ENCODE results near the gene ANO9. TPM values are rescaled to one million over a fixed set of nuclear protein-coding genes. Genes with fewer than 3 reads are reported as not detected.
"Not testable (repeated sequence)": the region's sequence is repeated elsewhere in the genome, so short reads cannot be mapped to it uniquely, and the experiment has no call there.

Gene ANO9
- total RNA-seq, 1 donor from 2014 or later = not detected

DNA sequence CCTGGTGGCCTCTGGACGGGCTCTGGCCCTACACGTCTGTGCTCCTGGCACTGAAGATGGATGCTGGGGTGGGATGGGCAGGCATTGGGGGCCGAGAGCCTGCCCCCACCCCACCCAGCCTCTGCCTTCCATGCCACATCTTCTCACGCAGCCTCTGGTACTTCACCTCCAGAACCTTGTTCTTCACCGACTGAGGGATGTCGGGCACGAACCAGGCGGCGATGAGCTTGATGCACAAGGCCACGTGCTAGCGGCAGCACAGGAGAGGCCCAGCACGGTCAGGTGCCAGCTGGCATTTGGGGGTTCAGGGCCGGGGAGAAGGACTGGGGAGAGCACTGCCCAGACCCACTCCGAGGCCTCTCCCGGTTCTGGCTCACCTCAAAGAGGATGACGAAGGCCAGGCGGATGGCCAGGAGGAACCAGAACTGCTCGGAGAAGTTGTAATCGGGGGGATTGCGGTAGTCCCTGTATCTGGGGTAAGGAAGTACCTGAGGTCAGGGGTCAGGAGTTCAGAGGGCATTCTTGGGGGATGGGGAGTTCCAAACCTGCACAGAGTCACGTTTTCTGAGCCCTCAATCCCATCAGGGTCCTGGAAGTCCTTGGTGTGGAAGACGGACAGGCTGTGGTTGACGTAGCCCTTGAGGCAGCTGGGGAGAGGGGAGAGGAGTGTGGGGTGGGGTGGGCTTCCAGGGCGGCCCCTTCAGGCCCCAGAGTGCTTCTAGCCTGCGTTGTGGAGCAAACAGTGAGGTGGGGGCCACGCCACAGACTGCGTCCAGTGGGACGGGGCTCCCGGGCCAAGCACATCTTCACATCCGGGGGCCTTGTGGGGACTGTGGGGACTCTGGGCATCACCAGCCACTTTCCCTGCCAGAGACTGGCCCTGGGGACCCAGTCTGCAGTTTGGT lies 23.2 kb downstream of the ANO9 start:
- DNase-seq (ENCODE audit: low spot score in 2 of 2) (no peak), FAIRE-seq (no peak)

DNA sequence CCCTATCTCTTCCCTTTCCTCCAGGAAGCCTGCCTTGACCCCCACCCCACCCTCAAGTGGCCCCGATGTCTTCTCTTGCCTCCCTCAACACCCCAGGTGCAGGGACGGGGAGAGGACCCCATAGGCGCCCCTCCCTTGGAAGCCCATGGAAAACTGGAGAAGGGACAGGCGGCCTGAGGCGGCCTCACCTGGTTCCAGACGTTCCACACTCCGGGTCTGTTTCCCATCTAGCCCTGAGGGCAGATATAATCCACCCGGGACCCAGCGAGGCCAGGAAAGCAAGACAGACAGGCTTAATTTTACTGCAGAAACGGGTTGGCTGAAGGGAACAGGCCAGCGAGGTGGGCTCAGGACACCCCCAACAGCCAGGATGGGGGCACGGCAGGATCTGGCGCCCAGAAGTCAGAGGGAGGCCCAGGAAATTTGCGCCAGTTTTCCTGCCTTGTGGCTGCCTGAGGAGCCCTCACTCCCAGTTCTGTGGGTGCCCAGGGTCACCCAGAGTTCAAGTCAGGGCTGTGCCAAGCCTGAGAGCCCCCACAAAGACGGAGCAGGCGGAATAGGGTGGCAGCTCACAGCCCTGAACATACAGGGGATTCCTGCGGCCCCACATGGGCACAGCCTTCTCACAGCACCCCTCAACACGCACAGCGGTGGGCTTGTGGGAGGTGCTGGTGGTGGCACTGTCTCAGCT lies 24.0 kb downstream of the ANO9 start:
- DNase-seq (ENCODE audit: low spot score in 2 of 2) (no peak), FAIRE-seq (no peak)

DNA sequence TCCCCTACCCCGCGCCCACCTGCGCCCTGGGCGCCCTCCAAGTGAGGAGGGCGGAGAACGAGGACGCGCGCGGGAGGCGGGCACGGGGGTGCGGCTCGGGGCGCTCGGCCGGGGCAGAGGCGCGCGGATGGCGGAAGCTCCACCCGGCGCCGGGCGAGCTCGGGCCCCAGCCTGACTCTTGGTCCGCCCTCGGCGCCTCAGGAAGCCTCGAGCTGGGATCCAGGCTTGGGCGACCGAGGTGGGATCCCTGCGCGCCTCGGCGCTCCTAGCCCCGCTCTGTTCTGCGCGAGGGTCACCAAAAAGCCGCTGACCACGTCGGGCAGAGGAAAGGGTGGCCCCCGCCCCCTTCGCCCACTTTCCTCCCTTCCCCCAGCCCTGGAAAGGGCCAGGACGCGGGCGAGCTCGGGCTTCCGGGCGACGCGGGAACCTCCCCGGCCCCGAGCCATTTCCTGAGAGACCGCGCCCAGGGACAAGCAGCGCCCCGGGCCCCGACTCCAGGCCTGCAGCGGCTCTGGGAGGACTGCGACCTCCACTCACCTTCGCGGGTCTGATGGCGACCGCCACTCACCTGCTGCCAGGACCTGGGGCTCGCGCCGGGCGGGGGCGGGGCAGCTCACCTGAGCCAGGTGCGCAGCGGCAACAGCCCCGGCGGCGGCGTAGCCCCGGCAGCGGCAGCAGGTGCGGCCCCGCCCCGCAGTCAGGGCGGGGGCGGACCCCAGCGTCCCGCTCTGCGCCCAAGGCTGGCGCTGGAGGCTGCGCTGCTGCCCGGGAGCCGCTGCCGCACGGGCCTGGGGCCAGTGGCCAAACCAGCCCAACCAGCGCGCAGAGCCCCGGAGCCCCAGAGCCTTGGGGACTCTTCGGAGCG lies 24.8 kb downstream of the ANO9 start:
- FAIRE-seq = no peak

DNA sequence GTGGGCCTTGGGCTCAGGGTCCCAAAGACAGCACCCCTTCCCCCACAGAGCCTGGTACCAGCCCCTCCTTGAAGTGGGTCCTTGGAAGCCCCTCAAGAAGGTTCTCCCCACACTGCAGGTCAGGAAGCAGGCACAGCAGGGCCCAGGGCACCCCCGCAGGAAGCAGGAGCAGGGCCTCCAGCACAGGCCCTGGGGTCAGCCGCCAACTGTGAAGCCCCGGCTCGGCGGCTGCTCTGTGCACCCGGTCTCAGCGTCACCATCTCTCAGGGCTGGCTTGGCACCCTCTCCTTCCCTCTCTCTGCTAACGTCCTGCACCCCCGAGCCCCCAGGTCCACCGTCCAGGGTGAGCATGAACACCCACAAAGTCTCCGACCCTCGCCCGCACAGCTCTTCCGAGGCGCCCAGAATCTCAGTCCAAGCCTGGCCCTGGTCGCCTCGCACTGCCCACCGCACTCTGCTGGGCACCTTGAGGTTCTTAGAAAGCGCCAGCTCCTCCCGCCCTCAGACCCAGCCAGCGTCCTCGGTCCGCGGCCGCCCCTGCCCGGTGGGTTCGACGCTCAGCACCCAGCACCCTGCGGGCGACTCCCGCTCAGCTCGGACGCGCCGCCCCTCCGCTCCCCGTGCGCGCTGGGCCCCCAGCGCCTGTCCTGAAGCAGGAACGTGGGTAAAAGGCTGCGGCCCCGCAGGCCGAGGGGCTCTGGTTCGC lies 25.6 kb downstream of the ANO9 start:
- DNase-seq (ENCODE audit: low spot score in 2 of 2) (no peak), FAIRE-seq (no peak)

More for the DNA sequence above, 24.8 kb downstream of the ANO9 start:
- DNase-seq (ENCODE audit: low spot score in 2 of 2) = no peak

DNA sequence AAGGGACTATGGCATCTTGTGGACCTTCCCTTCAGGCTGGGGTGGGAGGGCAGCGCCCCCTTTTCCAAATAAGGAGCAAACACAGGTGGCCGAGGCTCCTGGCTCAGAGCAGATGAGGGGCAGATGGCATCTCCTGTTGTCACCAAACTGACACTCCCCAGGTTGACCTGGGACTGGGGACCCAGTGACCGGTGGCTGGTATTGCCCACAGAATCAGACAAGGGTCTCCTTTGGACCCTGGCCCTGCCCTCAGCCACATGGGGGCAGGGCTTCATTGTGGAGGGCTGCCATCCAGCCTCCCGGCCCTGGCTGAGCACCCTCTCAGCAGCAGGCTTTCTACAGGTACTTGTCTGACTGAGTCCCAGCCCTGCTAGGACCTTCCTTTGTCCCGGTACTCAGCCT lies 26.2 kb downstream of the ANO9 start:
- DNase-seq (ENCODE audit: low spot score in 2 of 2) = no peak

GRCh38 chr11:414318-414857 lies 27.4 kb downstream of the ANO9 start:
- no peak for DNase-seq (ENCODE audit: low spot score in 2 of 2)
- no peak for FAIRE-seq

More for the DNA sequence above, 26.2 kb downstream of the ANO9 start:
- FAIRE-seq = no peak

DNA sequence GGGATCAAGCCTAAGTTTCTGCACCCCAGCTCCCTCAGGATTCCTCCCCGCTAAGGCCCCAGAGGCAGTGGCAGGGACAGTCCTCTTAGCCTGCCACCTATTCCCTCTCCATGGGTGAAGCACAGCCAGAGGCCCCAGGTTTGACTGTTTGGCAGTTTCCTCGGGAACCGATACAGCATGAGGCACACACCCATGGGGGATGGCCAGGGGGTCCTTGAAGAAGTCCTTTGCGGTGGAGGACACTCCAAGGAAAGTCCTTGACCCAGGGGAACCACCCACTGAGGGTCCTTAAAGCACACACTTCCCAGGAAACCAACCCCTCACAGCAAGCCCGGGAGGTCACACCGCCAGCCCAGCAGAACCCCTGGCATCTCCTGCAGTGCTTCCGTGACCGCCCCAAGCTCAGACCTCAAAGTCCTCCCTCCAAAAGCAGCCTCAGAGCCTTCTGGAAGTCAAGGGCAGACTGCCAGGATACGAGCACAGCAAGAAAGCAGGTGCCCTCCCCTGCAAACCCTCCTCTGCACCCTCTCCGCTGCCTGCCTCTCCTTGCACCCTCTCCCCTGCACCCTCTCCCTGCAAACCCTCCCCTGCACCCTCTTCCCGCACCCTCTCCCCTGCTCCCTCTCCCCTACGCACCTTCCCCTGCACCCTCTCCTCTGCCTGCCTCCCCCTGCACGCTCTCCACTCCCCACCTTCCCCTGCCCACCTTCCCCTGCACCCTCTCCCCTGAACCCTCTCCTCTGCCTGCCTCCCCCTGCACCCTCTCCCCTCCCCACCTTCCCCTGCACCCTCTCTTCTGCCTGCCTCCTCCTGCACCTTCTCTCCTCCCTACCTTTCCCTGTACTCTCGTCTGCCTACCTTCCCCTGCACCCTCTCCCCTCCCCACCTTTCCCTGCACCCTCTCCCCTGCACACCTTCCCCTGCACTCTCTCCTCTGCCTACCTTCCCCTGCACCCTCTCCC lies 28.4 kb downstream of the ANO9 start:
- no peak for FAIRE-seq

DNA sequence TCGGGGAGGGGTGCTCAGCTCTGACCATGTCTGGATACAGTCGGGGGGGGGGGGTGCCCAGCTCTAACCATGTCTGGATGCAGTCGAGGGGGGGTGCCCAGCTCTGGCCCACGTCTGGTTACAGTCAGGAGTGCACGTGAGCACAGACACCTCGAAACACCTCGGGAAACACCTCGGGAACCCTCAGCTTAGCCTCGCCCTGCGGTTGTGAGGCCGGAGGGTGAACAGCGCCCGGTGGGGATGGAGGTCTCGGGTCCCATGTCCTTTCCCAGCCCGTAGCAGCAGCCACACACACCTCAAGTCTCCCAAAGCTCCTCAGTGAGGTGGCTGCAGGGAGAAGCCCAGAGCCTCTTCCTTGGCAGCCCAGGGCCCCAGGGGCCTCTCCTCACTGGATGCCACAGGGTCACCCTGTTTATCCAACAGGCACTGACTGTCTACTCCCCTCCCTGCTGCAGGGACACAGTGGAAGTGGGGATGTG lies 29.1 kb downstream of the ANO9 start:
- DNase-seq (ENCODE audit: low spot score in 2 of 2) (no peak), FAIRE-seq (no peak)

More for the DNA sequence above, 28.4 kb downstream of the ANO9 start:
- DNase-seq (ENCODE audit: low spot score in 2 of 2) = no peak

DNA sequence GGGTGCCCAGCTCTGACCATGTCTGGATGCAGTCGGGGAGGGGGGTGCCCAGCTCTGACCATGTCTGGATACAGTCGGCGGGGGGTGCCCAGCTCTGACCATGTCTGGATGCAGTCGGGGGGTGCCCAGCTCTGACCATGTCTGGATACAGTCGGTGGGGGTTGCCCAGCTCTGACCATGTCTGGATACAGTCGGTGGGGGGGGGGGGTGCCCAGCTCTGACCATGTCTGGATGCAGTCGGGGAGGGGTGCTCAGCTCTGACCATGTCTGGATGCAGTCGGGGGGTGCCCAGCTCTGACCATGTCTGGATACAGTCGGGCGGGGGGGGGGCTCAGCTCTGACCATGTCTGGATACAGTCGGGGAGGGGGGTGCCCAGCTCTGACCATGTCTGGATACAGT lies 30.3 kb downstream of the ANO9 start:
- FAIRE-seq = not testable (repeated sequence)

DNA sequence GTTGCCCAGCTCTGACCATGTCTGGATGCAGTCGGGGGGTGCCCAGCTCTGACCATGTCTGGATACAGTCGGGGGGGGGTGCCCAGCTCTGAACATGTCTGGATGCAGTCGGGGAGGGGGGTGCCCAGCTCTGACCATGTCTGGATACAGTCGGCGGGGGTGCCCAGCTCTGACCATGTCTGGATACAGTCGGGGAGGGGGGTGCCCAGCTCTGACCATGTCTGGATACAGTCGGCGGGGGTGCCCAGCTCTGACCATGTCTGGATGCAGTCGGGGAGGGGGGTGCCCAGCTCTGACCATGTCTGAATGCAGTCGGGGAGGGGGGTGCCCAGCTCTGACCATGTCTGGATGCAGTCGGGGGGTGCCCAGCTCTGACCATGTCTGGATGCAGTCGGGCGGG lies 31.1 kb downstream of the ANO9 start:
- FAIRE-seq; DNase-seq (ENCODE audit: low spot score in 2 of 2): not testable (repeated sequence)

More for the DNA sequence above, 30.3 kb downstream of the ANO9 start:
- DNase-seq (ENCODE audit: low spot score in 2 of 2) = not testable (repeated sequence)

GRCh38 chr11:409600-410483 lies 32.0 kb downstream of the ANO9 start:
- FAIRE-seq (no peak), DNase-seq (ENCODE audit: low spot score in 2 of 2) (no peak)

DNA sequence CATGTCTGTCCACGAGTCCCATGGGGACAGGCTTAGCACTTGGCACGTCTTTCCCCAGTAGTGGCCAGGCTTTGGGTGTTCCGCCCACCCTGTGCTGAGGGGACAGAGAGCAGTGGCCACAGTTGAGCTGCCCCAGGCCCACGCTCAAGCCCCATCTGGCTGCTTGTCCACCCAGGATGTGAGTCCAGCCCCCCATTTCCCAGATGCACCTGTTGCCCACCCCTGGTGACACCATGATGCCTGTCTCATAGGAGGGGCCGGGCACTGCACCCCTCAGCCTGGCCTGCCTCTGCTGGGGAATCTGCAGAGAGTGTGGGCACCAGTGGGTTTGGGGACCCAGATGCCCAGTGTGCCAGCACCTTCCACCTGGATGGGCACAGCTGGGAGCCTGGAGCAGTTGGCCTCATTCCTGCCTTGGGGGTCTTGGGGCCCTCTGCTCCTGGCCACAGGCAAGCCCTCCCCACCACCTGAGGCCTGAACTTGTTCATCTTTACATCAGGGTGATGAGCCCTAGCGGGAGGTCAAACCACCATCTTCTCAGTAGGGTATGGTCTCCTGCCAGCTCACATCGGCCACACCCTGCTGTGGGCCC lies 32.7 kb downstream of the ANO9 start:
- FAIRE-seq = no peak

DNA sequence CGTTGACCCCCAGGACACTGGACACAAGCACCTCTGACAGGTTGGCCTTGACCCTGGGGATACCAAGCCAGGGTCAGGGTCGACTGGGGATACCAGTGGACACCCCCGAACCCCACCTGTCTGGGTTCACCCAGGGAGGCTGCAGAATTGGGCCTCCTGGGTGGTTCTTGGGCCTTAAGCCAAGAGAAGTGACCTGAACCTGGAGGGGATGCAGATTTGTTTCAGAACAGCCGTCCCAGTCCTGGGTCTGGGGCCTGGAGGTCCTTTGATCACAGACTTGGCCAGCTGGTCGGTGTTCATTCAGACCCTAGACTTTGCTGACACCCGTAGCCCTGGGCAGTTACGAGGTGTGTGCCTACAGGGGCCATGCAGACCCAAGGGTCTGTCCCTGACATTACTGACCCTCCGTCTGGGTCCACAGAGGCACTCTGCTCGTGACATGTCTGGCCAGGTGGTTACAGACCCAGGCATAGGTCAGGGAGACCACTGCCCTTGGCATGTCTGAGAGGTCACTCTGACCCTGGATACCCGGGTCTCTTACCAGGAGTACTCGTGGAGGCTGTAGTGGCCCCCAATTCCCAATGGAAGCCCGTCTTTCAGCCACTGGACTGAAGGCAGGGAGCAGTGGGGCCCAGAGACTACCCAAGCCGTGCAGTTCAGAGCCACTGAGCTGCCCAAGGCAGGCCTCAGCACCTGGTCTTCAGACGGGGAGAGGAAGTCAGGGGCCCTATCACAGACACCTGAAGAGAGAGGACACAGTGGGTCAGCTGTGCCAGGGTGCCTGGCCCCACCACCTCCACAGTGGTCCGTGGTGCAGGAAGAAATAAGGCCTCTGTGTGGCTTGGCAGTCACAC lies 33.4 kb downstream of the ANO9 start:
- DNase-seq (ENCODE audit: low spot score in 2 of 2) (no peak), FAIRE-seq (no peak)

More for the DNA sequence above, 32.7 kb downstream of the ANO9 start:
- no peak for DNase-seq (ENCODE audit: low spot score in 2 of 2)

DNA sequence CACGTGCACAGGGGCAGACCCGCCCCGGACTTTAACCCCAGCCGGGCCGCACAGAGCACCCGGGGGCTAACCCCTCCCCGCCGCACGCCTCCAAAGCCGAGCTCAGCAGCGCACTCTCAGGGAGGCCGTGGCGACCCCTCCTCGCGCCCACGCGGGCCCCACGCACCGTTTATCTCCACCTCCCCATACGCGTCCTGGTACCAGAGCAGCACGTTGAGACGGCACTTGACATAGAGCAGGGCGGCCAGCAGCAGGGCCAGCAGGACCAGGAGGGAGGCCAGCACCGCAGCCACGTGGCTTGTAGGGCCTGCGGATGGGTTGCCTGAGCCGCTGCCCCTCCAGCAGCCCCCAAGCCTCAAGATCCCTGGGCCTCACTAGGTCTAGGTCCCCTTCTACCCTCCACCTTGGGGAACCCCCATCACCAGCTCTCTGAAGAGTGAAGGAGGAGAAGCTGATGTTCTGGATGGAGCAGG lies 34.1 kb downstream of the ANO9 start:
- FAIRE-seq (no peak), DNase-seq (ENCODE audit: low spot score in 2 of 2) (no peak)

DNA sequence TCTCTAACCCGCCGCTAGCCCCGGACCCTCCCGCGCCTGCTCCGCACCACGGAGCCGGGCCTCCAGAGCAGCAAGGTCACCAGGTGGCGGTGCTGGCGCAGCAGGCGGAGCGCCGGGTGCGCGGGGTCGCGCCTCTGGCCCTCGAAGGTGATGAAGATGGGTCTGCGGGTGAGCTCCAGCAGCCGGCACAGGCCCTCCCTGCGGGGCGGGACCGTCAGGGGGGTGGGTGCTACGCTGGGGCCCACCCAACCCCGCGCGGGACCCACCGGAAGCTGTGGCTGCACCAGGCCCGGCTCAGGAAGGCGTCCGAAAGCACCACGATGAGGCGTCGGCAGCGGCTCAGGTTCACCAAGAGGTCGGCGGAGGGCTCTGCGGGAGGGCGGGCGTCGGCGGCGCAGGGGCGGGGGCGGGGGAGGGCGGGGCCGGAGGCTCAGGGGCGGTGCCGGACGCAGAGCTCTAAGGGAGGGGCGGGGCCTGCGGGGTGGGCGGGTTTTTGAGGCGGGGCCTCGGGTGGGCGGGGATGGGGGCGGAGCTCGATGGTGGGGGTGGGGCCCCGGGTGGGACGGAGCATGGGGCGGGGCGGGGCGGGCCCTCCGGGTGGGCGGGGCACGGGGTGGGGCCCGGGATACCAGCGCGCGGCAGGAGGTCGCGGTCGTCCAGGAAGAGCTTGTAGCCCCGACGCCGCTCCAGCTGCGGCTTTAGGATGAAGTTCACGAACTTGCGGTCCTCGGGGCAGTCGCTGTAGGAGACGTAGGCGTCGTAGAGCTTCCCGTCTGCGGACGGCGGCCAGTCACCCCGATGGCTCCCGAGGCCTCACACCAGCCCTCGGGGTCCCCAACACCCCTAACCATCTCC lies 34.8 kb downstream of the ANO9 start:
- FAIRE-seq = no peak

More for the DNA sequence above, 34.8 kb downstream of the ANO9 start:
- DNase-seq (ENCODE audit: low spot score in 2 of 2) = peak; percentile 89 to 95

All from frontal cortex (tissue), 4 donors.